GM18870 (cell line): ENCODE measurements around the gene MT1A.
A peak's percentile ranks its signal among the peaks of the same experiment; 100 is the strongest.

Experiments
- ATAC-seq: cut with Tn5 transposase; IDR thresholded peaks from one replicate; pipeline ENCODE4 v1.9.1; 2021; ENCODE audit warnings: moderate library complexity; ENCODE audit not compliant: unreplicated experiment

The MT1A gene

DNA sequence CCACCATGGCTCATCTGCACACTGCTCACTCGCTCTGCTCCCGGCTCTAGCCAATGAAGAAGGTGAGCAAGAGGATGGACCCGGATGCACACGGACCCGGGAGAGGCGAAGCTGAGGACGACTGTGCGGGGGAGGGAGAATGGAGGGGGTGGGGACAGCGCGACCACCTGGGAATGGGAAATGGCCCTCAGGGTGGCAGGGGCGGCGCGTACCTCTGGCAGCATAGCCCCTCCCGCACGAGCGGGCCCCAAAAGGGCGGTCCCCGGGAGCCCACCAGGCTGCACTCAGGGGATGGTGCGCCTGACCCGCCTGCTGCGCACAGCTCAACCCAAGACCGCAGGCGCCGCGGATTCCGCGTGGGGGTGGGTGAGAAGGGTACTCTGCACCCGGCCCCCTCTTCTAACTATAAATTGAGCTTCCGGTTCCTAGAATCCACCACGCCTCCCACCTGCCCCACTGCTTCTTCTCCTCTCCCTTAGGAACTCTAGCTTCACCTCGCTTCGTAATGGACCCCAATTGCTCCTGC is 37.3 kb downstream of the MT1A start:
- no peak for ATAC-seq

GRCh38 chr16:56677474-56677873 is 39.0 kb downstream of the MT1A start:
- no peak for ATAC-seq

GRCh38 chr16:56679078-56679730 is 40.7 kb downstream of the MT1A start:
- no peak for ATAC-seq

DNA sequence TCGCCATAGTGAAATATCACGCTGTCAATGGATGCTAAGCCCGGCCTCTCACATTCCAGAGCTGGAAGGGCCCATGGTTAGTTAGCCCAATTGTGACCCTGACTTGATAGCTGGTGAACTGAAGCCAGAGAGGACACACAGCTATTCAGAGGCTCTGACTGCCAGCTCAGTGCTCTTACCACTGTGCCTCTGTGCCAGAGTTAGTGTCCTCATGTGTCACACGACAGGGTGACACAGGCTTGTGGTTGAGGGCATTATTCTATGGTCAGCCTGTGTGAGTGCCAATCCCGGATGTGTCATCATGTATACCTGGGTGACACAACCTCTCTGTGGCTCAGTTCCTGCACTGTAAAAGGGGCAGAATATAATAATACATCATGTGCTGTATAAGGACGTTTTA is 41.4 kb downstream of the MT1A start:
- no peak for ATAC-seq

GRCh38 chr16:56681939-56682702 is 43.7 kb downstream of the MT1A start, which contains the start of gene MT1X:
Gene MT1X (plus strand): TSS chr16:56682470. CDS start chr16:56682541, 71 bp downstream.
- ATAC-seq: peak; percentile 79

GRCh38 chr16:56682703-56683397 is 44.4 kb downstream of the MT1A start:
- no peak for ATAC-seq

DNA sequence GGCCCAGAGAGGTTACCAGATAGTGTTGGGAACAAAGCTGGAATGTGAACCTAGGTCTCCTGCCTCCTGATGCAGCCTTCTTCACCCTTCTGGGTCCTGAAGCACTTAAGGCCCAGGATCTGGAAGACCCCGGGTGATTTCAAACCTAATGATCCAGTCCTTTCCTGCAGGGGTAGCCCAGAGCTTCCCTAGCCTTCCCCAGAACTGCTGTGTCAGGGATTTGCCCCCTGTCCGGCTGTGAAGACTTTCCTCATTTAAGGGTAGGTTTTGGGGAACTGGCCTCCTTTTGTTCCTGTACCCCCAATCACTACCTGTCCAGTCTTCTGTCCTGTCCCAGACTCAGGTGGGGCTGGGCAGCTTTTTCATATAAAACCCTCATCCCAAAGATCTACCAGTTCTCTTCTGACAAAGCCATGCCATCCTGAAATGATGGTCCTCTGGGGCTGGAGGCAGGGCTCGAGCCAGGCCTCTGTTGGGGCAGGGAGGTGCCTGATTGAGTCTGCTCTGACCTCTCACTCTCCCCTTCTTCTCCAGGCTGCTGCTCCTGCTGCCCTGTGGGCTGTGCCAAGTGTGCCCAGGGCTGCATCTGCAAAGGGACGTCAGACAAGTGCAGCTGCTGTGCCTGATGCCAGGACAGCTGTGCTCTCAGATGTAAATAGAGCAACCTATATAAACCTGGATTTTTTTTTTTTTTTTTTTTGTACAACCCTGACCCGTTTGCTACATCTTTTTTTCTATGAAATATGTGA is 45.1 kb downstream of the MT1A start:
- ATAC-seq: no peak

GRCh38 chr16:56684256-56684925 is 45.9 kb downstream of the MT1A start:
- no peak for ATAC-seq

DNA sequence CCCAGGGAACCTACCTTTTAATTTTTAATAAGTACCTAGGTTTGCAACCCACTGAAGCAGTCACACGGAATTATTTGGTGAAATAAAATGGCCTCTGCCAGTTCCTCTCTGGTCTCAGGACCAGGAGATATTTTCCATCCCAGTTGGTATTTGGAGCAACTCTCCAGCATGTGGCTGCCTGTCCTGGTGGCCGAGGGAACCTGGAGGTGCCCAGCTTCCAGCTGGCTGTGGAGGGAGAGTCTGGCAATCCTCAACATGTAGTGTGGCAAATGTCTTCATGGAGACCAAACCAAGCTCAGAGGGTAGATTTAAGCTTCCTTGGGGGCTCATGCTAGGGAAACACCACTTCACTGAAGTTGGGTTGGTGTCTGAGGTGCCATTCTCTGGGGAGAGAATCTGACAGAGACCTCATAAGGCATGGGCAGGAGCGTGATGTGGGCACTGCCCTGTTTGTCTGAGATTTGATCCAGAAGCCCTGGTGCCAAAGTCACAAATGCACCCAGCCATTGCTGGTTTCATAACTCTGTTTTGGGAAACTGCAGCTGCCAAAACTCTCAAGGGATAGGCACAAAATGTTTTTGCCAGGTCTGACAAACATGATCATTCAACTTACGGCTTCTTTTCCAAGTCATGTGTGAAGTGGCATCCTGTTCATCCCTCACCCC is 46.6 kb downstream of the MT1A start:
- no peak for ATAC-seq

GRCh38 chr16:56686758-56687157 is 48.3 kb downstream of the MT1A start:
- ATAC-seq: no peak

- no peak for ATAC-seq
Observed at GRCh38 chr16:56688762-56689161, 50.3 kb downstream of the MT1A start.

DNA sequence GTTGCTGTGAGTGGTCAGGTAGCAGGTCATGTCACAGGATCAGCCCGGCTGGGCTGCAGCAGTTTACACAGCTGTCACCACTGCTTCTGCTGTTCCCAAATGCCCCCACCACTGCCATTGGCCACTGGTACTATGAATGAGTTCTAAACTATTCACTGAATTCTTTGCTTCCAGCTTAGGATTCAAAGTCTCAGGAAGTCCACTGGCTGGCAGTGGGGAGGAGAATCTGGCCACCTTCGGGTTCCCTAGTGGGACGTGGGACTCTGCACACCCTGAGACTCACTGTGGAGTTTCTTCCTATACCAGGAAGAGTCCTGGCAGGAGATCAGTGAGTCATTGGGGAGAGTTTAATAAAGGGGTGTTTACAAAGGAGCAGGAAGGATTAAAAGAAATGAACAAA is 50.7 kb downstream of the MT1A start:
- ATAC-seq: no peak
